GM04503 (cell line): Measurements from ENCODE around the gene TRIM10.
"Not testable (repeated sequence)": the region's sequence is repeated elsewhere in the genome, so short reads cannot be mapped to it uniquely, and the experiment has no call there.

ENCODE experiments used
- DNase-seq: peaks from one replicate; pipeline ENCODE4 v3.0.0-alpha.2; 2012; ENCODE audit warnings: low read depth

The TRIM10 gene

GRCh38 chr6:30154061-30154460 lies 7.0 kb downstream of the TRIM10 start:
- no peak for DNase-seq

- DNase-seq = no peak
Measured at GRCh38 chr6:30152910-30153610, 8.0 kb downstream of the TRIM10 start.

GRCh38 chr6:30152016-30152673 lies 8.9 kb downstream of the TRIM10 start:
- DNase-seq = no peak

DNA sequence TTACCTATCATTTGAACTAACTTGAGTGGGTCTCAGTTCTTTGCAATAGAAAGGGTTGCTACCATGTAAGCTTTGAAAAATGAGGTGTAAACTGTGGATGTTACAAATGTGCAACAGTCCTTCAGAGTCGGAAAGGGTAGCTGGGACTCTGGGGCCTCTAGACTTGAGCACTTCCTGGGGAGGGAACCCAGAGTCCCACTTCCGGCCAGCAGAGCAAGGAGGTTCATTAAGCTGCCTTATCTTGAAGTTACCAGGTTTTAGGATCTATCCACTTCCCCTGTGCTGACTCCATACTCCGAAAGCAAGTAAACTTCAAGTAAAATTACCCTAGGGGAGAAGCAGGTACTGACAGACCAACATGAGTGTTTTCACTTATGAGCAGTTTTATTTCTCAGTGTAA lies 9.4 kb downstream of the TRIM10 start:
- DNase-seq = no peak

DNA sequence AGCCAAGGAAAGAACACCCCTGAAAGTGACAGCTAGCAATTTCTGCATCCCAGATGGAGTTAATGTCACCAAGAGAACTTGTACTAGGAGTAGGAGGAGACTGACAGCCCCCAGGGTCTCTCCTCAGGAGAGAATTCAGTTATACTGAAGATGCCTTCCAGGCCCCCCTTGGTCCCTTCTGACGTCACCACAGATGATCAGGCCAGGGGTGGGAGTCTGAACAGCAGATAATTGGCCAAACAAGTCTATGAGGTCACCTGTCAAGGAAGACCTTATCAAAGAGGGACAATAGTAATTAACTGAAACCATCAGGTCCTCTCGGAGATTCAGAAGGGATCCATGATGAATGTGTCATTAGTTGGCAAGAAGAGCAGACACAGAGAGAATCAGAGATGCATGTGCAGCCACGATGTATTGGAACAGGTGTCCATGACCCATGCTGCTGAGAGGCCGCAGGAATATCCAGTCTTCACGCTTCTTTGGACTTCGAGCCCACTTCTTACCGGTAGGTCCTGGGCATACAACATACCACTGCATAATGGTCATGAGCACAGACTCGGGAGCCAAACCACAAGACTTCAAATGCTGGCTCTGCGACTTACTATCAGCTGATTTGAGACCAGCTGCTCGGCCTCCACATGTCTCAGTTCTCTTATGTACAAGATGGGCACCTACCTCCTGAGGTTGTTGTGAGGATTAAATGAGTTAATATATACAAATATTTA lies 10.2 kb downstream of the TRIM10 start:
- no peak for DNase-seq

GRCh38 chr6:30149858-30150550 lies 11.0 kb downstream of the TRIM10 start:
- DNase-seq = no peak

GRCh38 chr6:30149234-30149633 lies 11.8 kb downstream of the TRIM10 start:
- no peak for DNase-seq

DNA sequence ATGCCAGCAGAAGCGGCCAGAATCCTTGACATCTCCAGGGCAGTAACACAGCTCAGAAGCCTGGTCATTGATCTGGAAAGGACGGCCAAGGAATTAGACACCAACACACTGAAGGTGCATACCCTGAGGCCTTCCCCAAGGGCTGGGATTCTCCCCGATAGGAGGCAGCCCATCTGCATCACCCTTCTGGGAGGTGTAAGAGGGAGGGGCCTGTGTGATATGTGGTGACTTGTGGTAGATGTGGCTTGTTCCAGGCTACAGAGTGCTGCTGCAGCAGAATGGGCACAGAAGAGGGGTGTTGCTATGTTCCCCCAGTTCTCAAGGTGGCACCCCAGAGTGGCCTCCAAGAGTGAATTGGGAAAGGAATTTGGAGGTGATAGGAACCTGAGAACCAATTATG lies 13.9 kb downstream of the TRIM10 start:
- no peak for DNase-seq

GRCh38 chr6:30145818-30146217 lies 15.2 kb downstream of the TRIM10 start:
- DNase-seq = no peak

DNA sequence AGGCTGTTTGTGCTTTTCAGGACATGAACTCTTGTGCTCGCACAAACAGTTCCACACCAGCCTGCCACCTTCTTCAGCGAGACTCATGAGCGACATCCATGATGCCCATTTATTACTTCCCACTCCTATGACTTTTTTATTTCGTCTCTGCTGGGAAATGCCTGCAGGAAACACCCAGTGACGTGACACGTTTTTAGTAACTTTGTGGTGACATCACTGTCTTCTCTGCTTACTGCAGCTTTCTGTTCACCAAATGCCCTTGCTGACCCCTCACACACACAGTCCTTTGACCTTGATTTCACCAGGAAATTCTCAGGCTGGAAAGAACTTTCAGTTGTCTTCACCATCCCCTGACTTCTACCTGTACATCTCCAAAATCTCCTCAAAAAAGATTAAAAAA lies 16.2 kb downstream of the TRIM10 start:
- no peak for DNase-seq

GRCh38 chr6:30143780-30144179 lies 17.2 kb downstream of the TRIM10 start:
- no peak for DNase-seq

- no peak for DNase-seq
Measured at GRCh38 chr6:30142665-30143064, 18.3 kb downstream of the TRIM10 start.

GRCh38 chr6:30140240-30140639 lies 20.8 kb downstream of the TRIM10 start:
- DNase-seq = not testable (repeated sequence)

GRCh38 chr6:30136570-30137286 lies 24.3 kb downstream of the TRIM10 start:
- DNase-seq = no peak

- no peak for DNase-seq
Measured at GRCh38 chr6:30135757-30136156, 25.3 kb downstream of the TRIM10 start, which contains the start of gene TRIM40. Gene TRIM40, plus strand, starts transcription at chr6:30136140. Its CDS starts 897 bp downstream, at chr6:30137037.

- no peak for DNase-seq
Measured at GRCh38 chr6:30135147-30135546, 25.9 kb downstream of the TRIM10 start.

DNA sequence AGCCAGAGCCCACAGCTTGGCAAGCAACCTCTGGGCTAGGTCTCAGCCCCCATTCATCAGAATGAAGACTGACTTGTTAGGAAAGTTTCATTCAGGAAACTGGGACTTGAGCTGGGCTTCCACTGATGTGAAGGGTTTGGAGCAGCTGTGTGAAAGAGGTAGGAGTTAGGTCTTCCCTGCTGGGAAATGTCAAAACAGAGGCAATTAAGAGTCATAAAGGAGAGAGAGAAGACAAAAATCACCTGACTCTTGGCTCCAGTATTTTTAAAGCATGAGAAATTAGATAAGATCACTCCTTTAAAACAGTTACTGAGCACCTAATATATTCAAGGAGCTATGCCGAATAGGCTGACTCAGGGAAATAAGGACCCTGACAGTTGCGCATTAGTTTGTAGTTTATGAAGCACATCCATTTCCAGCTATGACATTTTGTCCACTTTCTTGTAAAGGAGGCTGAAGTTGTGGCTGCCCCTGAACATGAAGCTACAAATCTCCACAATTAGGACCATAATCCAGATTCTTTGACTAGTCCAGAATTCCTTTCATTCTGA lies 29.0 kb downstream of the TRIM10 start:
- DNase-seq = no peak

GRCh38 chr6:30130887-30131862 lies 29.8 kb downstream of the TRIM10 start:
- DNase-seq = no peak

DNA sequence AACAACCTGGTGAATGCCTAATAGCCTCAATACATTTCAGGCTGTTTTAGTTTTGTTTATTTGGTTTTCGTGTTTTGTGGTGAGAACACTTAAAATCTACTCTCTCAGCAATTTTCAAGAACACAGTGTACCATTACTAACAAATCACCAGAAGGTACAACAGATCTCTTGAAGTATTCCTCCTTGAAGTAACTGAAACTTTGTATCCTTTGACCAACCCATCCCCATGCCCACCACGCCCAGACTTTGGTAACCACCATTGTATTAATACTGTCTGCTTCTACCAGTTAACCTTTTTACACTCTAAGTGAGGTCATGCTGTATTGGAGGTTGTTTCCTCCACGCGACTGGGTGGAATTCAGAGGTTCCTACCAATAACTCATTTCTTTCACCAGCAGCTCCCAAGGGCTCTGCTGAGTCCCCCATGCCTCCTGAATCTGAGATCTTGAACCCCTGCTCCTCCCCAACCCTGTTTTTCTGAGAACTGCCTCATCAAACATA lies 30.8 kb downstream of the TRIM10 start:
- DNase-seq = no peak
